Brain pericyte (primary cell): ENCODE results near the gene ZNF432.

Experiments used
- DNase-seq: peaks from one replicate; pipeline ENCODE4 v3.0.0-alpha.2; 2012; ENCODE audit warnings: low read depth, low spot score

The ZNF432 gene

GRCh38 chr19:52010674-52011073 lies 38.0 kb downstream of the ZNF432 start:
- no peak for DNase-seq

- DNase-seq: peak; percentile 67
These were observed 40.7 kb downstream of the ZNF432 start, which contains the start of gene ZNF615 for GRCh38 chr19:52007806-52008557. Gene ZNF615 (minus strand): TSS chr19:52008211. CDS start chr19:52003711, 4,500 bp downstream.

GRCh38 chr19:52007451-52007805 lies 41.2 kb downstream of the ZNF432 start:
- DNase-seq: no peak

GRCh38 chr19:51994048-51994644 lies 54.5 kb downstream of the ZNF432 start:
- DNase-seq: no peak

GRCh38 chr19:51993422-51993821 lies 55.2 kb downstream of the ZNF432 start:
- DNase-seq: no peak

GRCh38 chr19:51986309-51987291 lies 62.0 kb downstream of the ZNF432 start, which contains the start of gene ZNF350:
Gene ZNF350 (minus strand): TSS chr19:51986840. CDS start chr19:51974360, 12,480 bp downstream.
- peak; percentile 76 for DNase-seq

- DNase-seq: no peak
These were observed 65.3 kb downstream of the ZNF432 start for GRCh38 chr19:51983361-51983760.
